DMS 273 (cell line): ENCODE measurements around the gene EPG5.
A peak's percentile ranks its signal among the peaks of the same experiment; 100 is the strongest.

Source experiments
- DNase-seq: peaks from one replicate; lab custom pipeline; 2025; ENCODE audit not compliant: unreplicated experiment; lab: John Stamatoyannopoulos, UW

Gene EPG5

DNA sequence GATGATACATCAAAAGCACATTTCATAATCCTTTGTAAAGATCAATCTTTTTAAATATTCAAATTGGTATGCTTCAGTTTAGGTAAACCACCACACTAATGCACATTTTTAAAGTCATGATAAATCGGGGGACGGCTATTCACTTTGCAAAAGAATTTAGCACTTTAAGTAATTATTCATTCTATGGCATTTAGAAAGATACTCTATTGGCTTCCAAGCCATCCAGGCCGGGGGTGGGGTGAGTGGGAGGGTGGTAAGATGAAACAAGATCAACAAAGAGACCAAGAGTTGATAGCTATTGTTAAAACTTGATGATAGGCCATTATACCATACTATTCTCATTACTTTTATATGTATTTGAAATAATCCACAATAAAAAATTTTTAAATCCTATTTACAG, 41.0 kb downstream of the EPG5 start:
- DNase-seq, result no peak

GRCh38 chr18:45923138-45923537, 44.0 kb downstream of the EPG5 start:
- DNase-seq, result no peak

GRCh38 chr18:45920367-45920766, 46.8 kb downstream of the EPG5 start:
- DNase-seq, result peak; percentile 88

DNA sequence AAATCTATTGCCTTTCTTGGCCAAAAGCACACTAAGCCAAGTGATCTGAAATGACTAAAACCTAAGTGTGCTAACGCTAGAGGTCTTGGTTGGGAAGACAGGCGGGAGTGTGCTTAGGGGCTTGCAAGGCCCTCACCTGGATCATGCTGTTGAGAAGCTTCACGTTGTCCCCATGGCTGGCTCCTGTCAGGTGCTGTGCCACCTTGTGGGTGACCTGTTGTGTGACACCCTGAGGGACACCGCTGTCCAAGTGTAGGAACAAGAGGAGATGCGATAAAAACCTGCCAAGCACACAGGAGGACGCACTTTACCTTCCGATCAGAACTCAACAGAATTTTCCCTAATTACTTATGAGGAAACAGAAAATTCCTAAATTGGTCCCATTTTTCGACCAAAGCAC, 50.8 kb downstream of the EPG5 start:
- no peak for DNase-seq

DNA sequence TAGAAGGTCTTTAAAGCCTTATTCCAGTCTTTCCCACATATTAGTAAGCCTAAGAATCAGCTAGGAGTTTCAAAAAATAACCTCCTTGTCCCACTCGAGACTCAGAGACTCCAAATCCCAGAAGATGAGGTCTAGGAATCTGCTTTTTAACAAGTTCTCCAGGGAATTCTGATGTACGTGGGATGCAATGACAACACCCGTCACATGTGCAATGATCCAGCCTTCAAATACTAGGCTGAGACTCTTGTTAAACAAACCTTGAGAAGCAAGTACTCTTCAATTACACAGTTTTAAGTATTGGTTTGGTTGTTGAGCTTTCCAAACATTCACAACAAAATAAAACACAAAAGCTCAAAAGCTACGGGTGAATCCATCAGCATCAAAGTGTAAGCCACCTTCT, 53.9 kb downstream of the EPG5 start:
- DNase-seq, result no peak

- peak; percentile 65 for DNase-seq
These were observed 56.6 kb downstream of the EPG5 start for GRCh38 chr18:45910405-45911023.

GRCh38 chr18:45901654-45902210, 65.4 kb downstream of the EPG5 start:
- no peak for DNase-seq

GRCh38 chr18:45900623-45901022, 66.5 kb downstream of the EPG5 start:
- no peak for DNase-seq

- DNase-seq, result no peak
These were observed 70.1 kb downstream of the EPG5 start for GRCh38 chr18:45896991-45897390.

GRCh38 chr18:45896452-45896851, 70.7 kb downstream of the EPG5 start:
- DNase-seq, result no peak

GRCh38 chr18:45895339-45895738, 71.8 kb downstream of the EPG5 start:
- DNase-seq, result no peak

DNA sequence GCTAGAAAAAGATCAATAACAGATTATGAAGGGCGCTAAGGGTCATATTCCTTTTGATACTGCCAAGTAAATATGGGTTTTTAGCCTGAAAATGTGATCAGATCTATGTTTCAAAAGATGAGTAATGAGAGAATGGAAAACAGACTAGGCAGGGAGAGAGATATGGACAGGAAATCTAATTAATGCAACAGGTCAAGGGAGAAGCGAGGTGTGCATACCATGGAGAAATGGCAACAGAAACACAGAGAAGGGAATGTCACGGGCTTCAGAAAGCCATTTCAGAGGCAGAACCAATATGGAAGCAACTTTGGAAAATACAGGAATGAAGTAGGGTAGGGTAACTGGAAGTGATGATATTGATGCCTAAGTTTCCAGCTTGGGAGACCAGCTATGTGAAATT, 72.3 kb downstream of the EPG5 start:
- DNase-seq, result no peak

DNA sequence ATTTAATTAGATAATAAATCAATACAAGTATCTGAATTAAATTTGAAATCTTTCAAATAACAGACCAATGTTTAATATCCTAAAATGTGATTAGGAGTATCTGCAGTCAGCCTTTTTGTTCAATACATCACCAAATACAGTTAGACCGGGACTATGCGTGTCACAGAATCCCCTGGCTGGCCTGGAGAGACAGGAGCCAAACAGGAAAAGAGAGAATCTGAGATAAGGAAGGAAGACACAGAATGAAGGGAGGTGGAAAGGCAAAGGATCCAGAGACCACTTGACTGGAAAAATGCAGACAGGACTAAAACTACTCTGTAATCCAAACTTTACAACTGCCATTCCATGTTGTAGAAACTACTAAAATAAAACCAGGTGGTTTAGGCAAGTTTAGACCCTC, 75.3 kb downstream of the EPG5 start:
- no peak for DNase-seq

DNA sequence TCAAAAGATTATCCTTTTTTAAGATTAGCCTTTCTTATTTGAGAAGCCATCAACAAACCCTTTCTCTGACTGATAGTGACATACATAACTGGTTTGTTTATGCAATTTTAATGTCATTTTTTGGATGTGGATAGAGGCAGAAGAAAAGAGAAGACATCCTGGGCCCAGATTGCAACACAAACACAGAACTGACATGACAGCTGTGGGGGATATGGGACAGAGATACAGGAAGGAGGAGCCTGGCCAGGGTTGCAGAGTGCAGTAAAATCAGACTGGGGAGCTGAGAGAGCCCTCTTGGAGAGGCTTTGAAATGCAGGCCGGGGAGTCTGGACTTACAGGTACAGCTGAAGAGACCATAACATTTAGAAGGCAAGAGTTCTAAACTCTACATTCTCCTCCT, 76.5 kb downstream of the EPG5 start:
- no peak for DNase-seq

DNA sequence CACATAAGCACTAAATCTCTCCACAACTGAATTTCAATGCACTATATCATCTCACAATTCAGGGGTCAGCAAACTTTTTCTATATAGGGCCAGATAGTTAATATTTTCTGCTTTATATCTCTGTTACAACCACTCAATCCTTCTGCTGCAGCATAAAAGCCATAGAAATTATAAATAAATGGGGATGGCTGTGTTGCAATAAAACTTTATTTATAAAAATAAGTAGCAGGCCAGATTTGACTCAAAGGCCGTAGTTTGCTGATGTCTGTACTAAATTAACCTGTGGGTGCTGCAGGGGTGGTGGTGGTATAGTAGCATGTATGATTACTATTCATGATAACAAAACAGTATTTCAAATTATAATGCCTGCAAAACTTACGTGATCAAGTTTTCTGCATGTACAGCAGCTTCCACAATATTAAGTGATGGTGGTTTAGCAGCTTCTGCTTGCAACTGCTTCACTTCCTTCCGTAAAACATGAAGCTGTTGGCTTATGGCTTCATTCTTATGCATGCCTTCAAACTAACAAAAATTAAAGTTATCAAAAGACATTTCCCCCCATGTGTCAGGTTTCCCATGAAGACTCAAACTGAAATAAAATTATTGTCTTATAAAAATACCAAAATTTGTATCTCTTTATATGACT, 77.6 kb downstream of the EPG5 start:
- DNase-seq, result no peak

DNA sequence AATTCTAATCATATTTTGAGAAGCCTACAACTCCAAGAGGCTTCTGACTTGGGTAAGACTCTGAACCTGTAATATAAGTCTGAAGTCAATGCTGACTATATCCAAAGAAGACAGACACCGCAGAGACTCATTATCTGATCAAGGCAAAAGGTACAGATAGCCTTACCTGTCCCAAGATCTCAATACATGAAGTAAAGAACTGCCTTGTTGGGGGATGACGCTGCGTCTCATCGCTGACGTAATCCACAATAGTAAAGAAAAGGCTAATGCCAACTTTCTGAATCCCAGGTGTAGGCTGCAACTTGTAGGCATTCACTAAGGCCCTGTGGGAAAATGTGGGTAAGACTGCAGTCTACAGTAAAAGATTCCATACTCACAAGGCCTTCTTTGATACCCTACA, 79.5 kb downstream of the EPG5 start:
- DNase-seq, result no peak

DNA sequence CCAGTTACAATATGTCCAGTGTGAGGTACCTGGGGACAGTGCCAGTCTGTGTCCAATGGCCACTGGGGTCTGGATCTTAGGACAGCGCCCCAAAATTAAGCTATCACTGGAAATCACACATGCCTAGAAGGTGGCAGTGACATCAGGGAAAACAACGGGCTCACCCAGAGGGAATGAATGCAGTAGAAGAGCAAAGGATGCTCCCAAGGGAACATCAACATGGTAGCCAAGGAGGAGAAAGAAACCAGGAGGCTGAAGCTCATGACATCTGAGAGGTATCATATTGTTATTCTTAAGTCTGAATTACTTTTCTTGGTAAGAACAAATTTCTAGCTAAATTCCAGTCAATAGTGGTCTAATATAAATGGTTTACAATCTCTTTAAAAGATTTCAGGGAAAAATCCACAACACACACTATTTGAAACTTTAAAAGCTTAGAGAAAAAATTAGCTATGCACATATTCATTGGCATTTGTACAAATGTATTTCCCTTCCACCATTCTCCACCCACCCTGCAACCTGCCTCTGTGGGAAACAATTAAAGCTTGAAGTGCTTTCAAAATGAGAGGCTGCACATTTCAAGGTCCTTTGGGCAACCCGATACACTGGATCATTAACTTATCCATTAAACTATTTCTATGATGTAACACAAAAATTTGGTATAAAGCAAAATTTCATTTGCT, 86.1 kb downstream of the EPG5 start:
- DNase-seq, result no peak

- DNase-seq, result peak; percentile 83
These were observed 87.2 kb downstream of the EPG5 start for GRCh38 chr18:45879681-45880655.

DNA sequence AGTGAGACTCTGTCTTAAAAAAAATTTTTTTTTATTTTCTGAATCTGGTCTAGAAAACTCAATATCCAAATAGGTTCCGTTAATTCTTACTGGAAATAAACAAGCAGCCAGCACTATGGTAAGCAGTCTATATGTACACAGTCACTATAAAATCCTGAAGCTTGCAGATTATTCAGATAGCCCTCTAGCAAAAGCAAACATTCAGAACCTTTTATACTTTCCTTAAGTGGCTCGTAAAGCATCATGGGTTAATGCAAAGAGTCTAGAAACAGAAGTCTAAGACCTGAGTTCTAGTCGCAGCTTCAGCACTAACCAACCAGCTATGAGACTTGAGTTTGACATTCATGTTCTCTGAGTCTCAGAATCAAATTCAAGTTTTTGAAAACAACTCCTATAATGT, 89.7 kb downstream of the EPG5 start:
- no peak for DNase-seq

GRCh38 chr18:45876161-45876560, 91.0 kb downstream of the EPG5 start:
- DNase-seq, result no peak
